ENCODE results near the gene ARID3A. TPM values are rescaled to one million over a fixed set of nuclear protein-coding genes. Genes with fewer than 3 reads are reported as not detected.

Gene ARID3A
- total and polyA plus RNA-seq, 2 of the 8 experiments (the other 6 are each of a cell fraction or from before 2014, with no cell fraction given) = 40.5 to 77.4 TPM

DNA sequence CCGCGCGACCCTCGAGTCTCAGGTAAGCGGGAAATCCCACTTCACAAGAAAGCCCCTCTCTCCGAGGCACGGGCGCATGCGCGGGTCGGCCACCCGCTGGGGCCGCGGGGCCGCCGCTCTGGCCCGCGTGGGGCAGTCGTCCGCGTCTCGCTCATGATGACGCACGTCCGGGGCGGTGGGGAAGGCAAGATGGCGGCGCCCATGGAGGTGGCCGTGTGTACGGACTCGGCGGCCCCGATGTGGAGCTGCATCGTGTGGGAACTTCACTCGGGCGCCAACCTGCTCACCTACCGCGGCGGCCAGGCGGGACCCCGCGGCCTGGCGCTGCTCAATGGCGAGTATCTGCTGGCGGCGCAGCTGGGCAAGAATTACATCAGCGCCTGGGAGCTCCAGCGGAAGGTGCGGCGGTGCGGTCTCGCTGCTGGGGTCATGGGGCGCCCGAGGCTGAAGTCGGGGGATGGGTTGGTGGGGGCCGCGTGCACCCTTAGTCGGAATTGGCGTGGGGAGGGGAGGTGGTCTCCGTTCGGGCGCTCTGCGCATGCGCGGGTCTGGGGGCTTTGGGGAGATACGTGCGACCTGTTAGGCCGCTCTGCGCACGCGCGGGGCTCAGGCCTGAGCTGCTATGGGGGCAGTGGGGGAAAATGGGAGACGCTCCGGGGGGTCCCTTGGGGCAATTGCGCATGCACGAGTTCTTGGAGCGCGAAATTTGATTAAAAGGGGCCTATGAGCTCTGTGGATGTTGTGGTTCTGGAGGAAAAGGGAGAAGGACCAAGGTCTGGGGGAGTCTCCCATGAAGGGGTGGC is 58.5 kb downstream of the ARID3A start, which contains the start of gene WDR18:
WDR18 (plus strand) TSS at position 181 of the 803 bp plus-strand sequence; CDS start at position 190, 9 bp downstream.
- Histone ChIP-seq H3K18ac (ENCODE audit: extremely low read depth, low read length) (peak within 1 kb of the TSS; percentile 97), H2BK5ac (ENCODE audit: low read depth, low read length) (peak within 1 kb of the TSS; percentile 98), H3K56ac (replicated peaks; ENCODE audit: insufficient read length, low read depth, low read length) (peak within 1 kb of the TSS; percentile 94), H4K91ac (replicated peaks; ENCODE audit: insufficient read length, low read length) (peak within 1 kb of the TSS; percentile 98), H2AFZ (ENCODE audit: low read length) (peak within 1 kb of the TSS; percentile 43; the same call in 1 of the 2 replicates), H2BK15ac (ENCODE audit: low read length) (no peak within 1 kb of the TSS), H2AK5ac (ENCODE audit: low read depth, low read length) (peak within 1 kb of the TSS; percentile 90; the same call in 1 of the 2 replicates), H3K79me1 (ENCODE audit: low read depth, low read length) (peaks cover 5% of the 10 kb centered on the region), H3K4me1 (replicated peaks in 1 of 4; ENCODE audit: control insufficient read depth in 3 of 4, insufficient read depth in 4 of 4, low read length in 3 of 4) (peaks cover 0 to 14% (median 9%) of the 10 kb centered on the region in 4 experiments; a peak in 5 of 7 replicates), H2BK120ac (replicated peaks; ENCODE audit: low read depth, low read length) (no peak within 1 kb of the TSS), H3K23me2 (ENCODE audit: low read depth, low read length) (peaks cover 4% of the 10 kb centered on the region; the same call in 1 of the 2 replicates), H3K4ac (replicated peaks; ENCODE audit: insufficient read length, low read depth, low read length) (peak within 1 kb of the TSS; percentile 98), H2BK20ac (ENCODE audit: low read length) (0 out of 2 replicates have a peak within 1 kb of the TSS, but pooled peaks have one; percentile 86), H3K23ac (ENCODE audit: insufficient read length) (no peak within 1 kb of the TSS), H2BK12ac (ENCODE audit: low read depth, low read length) (0 out of 2 replicates have a peak within 1 kb of the TSS, but pooled peaks have one; percentile 17), H4K20me1 (replicated peaks in 1 of 2; ENCODE audit: control insufficient read depth in 1 of 2, insufficient read depth in 2 of 2, low read length in 2 of 2) (peaks cover 0 to 3% of the 10 kb centered on the region in 2 experiments), H3K27ac (ENCODE audit: low read depth, low read length) (peak within 1 kb of the TSS; percentile 96), H3K27me3 (replicated peaks in 1 of 4; ENCODE audit: control insufficient read depth in 3 of 4, extremely low read depth in 1 of 4, insufficient read depth in 3 of 4, low read length in 3 of 4) (no peaks in the 10 kb centered on the region), H3K9me3 (ENCODE audit: insufficient read depth in 2 of 2, low read depth in 1 of 2, low read length in 1 of 2) (no peaks in the 10 kb centered on the region), H4K8ac (ENCODE audit: extremely low read depth, insufficient read depth, low read length) (peak within 1 kb of the TSS; percentile 100), H3K4me2 (ENCODE audit: insufficient read depth in 1 of 2, low read depth in 2 of 2, low read length in 2 of 2) (peak within 1 kb of the TSS; percentile 72 to 87), H3K9ac (replicated peaks in 1 of 4; ENCODE audit: extremely low read depth in 1 of 4, low read depth in 3 of 4, low read length in 3 of 4) (peak within 1 kb of the TSS; percentile 84 to 98 (median 96)), H3K79me2 (ENCODE audit: control insufficient read depth in 1 of 2, insufficient read depth in 2 of 2, low read length in 2 of 2) (peaks cover 0 to 17% of the 10 kb centered on the region in 2 experiments; a peak in 2 of 4 replicates), H4K5ac (ENCODE audit: insufficient read length, low read depth, low read length) (peak within 1 kb of the TSS; percentile 94), H3K14ac (ENCODE audit: insufficient read length) (no peak within 1 kb of the TSS), H3K4me3 (ENCODE audit: extremely low read depth in 1 of 4, insufficient read depth in 2 of 4, low read depth in 3 of 4, low read length in 4 of 4) (peak within 1 kb of the TSS; percentile 87 to 99 (median 92)), H3K36me3 (ENCODE audit: control insufficient read depth in 2 of 4, insufficient read depth in 4 of 4, low read length in 3 of 4) (peaks cover 5 to 14% (median 12%) of the 10 kb centered on the region in 4 experiments; a peak in 5 of 8 replicates)
- ChIA-PET CTCF (ENCODE audit: partially characterized antibody) (interaction anchor here (0.6 to 7.3 kb wide), 15 partner anchors 8 to 478 kb away, joined by 3 to 113 read pairs (median 4); no protein-coding TSS in a partner anchor), POLR2A (ENCODE audit: partially characterized antibody) (interaction anchor here (0.7 to 4.8 kb wide), 36 partner anchors 9 to 232 kb away, joined by 3 to 33 read pairs (median 4); partner anchors contain the start of genes CFD and CNN2)
- FAIRE-seq = no peak
- WGBS, 2 experiments (ENCODE audit: extremely low coverage in 1 of 2, insufficient coverage in 1 of 2, insufficient read length in 1 of 2, insufficient replicate concordance in 2 of 2, low coverage in 1 of 2, low lambda C conversion rate in 2 of 2, missing lambda C conversion rate in 1 of 2) = 1% methylated on average over 50 of the region's 78 CpGs; no CpG with 5 or more reads in 1 of the 2 experiments
- DNase-seq (ENCODE audit: low read depth in 1 of 2, low spot score in 2 of 2) = peak; percentile 76 to 95
- TF ChIP-seq RBBP5 (IDR thresholded peaks at IDR 0.05; ENCODE audit: borderline replicate concordance, low read depth, low read length) (peak; percentile 89; the same call in 1 of the 2 replicates), RAD21 (IDR thresholded peaks at IDR 0.05 in 1 of 2, conservative IDR thresholded peaks at IDR 0.05 in 1 of 2; ENCODE audit: low read depth in 2 of 2, low read length in 2 of 2) (no peak), GABPA (IDR thresholded peaks at IDR 0.05; ENCODE audit: borderline replicate concordance, insufficient read depth, low read length) (peak; percentile 82; the same call in 1 of the 2 replicates), SRF (IDR thresholded peaks at IDR 0.05; ENCODE audit: low read depth, low read length) (peak; percentile 55), SIN3A (conservative IDR thresholded peaks at IDR 0.05 in 1 of 2, IDR thresholded peaks at IDR 0.05 in 1 of 2; ENCODE audit: low read depth in 1 of 2, low read length in 2 of 2) (peak in 1 of 2 experiments; percentile 76; a peak in 2 of 4 replicates), CREB1 (IDR thresholded peaks at IDR 0.05) (peak; percentile 98), POLR2A (IDR thresholded peaks at IDR 0.05; ENCODE audit: control extremely low read depth in 1 of 2, low read depth in 2 of 2, low read length in 2 of 2) (peak; percentile 66 to 76), NRF1 (IDR thresholded peaks at IDR 0.05; ENCODE audit: low read depth, low read length) (peak; percentile 94), BACH1 (IDR thresholded peaks at IDR 0.05; ENCODE audit: low read length) (peak; percentile 76)
- TF ChIP-seq, protein P1, sequence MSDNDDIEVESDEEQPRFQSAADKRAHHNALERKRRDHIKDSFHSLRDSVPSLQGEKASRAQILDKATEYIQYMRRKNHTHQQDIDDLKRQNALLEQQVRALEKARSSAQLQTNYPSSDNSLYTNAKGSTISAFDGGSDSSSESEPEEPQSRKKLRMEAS (IDR thresholded peaks at IDR 0.05) = peak; percentile 86
